Hippocampal formation (tissue), 2 donors: ENCODE results near the gene SH3BP5.
A peak's percentile ranks its signal among the peaks of the same experiment; 100 is the strongest.

Experiments used
- DNase-seq, 2 donors: peaks; one replicate each; lab custom pipeline; 2025; lab: John Stamatoyannopoulos, UW

SH3BP5 gene

GRCh38 chr3:15298504-15298903 is 33.9 kb downstream of the SH3BP5 start:
- no peak for DNase-seq

- no peak for DNase-seq
These were observed 34.6 kb downstream of the SH3BP5 start for GRCh38 chr3:15297608-15298350.

DNA sequence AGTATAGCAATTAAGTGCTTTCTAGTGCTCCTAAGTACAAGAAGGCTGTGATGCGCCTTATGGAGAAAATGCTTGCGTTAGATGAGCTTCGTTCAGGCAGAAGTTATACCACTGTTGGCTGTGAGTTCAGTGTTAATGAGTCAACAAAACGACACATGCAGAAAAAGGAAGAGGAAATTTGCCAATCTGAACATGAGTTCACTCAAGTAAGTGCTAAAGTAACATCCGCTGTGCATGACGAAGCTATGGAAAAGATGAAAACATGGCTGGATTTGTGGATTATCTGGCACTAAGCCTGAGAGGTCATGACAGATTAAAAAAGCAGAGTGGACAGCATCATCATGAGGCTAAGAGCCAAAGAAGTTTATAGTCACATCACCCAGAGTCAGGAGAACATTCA is 36.9 kb downstream of the SH3BP5 start:
- DNase-seq, result no peak

DNA sequence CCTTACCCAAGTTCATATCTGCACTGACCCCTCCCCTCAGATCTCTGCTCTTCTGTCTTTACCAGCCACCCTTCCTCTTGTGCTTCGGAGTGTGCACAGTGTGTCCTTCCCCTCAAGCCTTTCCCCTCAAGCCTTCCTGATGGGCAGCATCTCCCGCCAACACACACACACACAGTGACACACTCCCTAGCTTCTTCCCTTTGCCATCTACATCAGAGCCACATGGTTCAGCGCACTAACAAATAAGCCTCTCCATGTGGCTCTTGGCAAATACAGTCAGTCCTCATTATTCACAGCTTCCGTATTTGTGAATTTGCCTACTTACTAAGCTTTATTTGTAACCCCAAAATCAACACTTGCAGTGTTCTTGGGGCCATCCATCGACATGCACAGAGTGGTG is 37.5 kb downstream of the SH3BP5 start:
- no peak for DNase-seq

- no peak for DNase-seq
These were observed 39.4 kb downstream of the SH3BP5 start for GRCh38 chr3:15292765-15293522.

- DNase-seq, result no peak
These were observed 40.5 kb downstream of the SH3BP5 start for GRCh38 chr3:15291589-15292541.

DNA sequence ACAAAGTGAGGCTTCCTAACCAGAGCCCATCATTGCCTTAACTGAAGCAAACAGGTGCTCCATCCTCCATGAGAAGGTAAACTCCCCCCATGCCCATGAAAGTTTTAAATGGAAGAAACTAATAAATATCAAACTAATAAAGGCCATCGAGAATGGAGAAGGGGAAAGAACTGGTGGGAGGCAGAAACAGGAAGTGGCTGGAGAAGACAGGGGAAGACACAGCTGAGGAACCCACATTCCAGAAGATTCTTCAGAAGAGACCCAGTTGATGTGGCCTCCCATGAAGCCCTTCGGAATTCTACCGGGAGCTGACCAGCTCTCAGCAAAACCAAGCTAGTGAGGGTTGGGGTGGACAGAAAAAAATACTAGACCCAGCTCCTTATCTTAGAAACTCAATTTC is 41.6 kb downstream of the SH3BP5 start:
- DNase-seq, result no peak

DNA sequence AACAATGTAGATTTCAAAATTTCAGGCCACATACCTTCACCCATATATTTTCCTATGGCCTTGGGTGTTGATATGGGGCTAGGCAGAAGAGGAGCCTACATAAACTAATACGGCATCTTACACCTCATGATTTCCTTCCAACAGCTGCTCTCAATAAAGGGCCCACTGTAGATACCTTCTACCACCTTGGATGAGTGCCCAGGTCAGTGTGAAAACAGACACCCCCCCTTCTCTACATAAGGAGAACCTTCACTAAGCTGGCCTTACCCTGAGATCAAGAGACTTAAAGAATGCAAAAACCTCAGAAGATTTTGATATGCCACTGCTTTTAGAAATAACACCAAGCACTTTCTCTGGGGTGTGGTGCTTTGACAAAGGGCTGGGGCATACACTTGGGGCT is 42.7 kb downstream of the SH3BP5 start:
- DNase-seq, result no peak

- no peak for DNase-seq
These were observed 43.9 kb downstream of the SH3BP5 start for GRCh38 chr3:15288331-15289035.

DNA sequence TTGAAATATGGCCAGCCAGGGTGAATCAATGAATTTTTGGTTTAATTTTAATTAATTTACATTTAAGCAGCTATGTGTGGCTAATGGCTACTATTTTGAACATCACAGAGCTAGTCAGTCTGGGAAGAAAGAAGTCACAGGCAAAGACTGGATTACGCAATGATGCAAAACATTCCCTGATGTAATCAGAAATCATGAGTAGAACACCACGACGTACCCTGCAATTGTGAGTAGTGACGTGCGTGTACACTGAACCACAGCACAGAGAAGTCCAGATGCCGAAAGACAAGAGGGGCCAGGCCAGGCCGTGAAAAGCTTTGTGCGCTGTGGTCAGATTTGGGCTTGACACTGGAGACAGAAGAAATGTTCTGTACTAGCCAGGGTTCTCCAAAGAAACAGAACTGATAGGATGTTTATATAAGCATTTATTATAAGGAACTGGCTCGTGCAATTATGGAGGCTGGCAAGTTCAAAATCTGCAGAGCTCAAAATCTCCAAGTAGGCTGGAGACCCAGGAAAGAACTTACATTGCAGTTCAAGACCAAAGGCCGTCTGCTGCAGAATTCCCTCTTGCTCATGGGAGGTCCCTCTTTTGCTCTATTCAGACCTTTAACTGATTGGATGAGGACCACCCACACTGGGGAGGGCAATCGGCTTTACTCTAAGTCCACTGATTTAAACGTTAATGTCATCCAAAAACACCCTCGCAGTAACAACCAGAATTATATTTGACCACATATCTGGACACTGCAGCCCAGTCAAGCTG is 44.6 kb downstream of the SH3BP5 start:
- DNase-seq, result no peak

GRCh38 chr3:15286022-15286421 is 46.4 kb downstream of the SH3BP5 start:
- DNase-seq, result no peak

DNA sequence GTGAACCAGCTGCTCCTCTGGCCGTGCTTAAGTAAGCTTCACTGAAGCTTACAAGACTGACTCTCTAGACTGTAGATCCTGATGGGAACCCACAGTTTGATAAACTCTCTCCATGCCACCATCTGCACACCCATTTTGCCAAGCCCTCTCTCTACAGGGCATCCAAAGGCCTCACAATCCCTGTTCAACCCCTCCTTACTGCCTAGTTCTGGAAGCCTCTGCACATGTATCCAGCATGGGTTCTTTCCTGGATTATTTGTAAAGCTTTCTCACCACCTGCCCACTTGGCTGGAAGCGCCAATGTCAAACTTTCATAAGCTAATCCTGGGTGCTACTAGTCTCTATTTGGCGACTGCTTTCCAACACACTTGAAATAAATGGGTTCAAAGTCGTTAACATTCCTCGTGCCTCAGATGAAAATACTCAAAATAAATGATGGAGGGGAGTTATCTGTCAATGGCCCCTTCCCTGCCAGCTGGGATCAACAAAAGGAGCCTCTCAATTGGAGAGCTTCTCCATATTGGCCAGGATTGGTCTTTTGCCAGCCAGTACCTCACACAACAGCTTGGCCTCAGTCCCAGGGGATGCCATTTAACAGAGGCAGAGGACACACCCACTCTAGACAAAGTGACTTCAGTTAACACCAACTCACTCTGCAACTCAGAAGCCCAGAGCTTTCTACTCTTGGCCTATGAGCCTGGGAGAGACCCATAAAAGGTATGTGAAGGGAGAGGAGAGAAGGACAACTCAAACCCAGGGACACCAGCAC is 48.1 kb downstream of the SH3BP5 start:
- peak in 1 of 2 donors; percentile 43 for DNase-seq

DNA sequence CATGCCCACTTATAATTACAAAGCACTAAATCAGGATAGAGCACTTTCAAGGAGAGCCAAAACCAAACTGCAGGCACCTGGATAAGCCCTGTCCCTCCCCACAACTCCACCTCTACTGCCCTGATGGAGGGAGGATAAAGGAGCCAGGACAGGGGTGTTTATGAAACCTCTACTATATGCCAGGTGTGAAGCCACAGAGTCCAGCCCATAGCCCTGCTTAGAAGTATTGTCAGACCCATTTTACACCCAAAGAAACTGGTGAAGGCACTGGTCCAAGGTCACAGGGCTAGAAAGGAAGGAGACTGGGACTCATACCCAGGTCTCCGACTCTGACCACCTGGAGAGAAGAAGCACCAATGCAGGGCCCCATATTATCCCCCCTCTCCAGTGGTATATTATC is 48.7 kb downstream of the SH3BP5 start:
- no peak for DNase-seq

DNA sequence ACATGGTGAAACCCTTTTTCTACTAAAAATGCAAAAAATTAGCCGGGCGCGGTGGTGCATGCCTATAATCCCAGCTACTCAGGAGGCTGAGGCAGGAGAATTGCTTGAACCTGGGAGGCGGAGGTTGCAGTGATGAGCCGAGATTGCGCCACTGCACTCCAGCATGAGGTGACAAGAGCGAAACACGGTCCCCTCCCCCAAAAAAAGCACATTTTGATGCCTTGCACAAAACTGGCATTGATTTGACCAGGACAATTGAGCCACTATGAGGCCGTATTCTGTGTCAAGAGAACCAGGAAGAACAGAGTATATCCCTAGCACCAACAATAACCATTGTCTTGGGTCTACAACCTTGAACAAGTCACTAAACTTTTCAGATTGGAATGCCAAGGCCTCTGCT is 50.6 kb downstream of the SH3BP5 start:
- peak; percentile 28 to 49 for DNase-seq

DNA sequence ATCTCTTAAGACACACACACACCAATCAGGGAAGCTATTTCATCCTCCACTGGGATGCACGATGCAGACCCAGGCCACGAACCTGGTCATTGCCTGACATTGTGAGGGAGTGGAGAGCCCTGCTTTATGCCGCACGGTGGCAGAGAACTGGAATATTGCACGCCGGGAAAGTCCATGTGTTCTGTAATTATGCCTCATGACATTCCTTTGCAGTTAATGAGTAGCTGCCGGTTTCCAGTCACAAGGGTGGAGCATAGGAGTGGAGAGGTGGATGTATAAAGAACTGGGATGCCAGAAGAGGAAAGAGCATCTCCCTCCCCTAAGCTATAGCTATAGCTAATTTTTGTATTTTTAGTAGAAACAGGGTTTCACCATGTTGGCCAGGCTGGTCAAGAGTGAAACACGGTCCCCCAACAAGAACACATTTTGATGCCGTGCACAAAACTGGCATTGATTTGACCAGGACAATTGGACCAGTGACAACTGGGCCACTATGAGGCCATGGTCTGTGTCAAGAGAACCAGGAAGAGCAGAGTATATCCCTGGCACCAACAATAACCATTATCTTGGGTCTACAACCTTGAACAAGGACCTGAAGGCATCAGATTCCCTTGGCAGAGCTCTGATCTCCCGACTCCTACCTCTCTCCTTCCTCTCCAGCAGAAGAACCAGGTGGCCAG is 51.4 kb downstream of the SH3BP5 start:
- DNase-seq, result peak in 1 of 2 donors; percentile 21

DNA sequence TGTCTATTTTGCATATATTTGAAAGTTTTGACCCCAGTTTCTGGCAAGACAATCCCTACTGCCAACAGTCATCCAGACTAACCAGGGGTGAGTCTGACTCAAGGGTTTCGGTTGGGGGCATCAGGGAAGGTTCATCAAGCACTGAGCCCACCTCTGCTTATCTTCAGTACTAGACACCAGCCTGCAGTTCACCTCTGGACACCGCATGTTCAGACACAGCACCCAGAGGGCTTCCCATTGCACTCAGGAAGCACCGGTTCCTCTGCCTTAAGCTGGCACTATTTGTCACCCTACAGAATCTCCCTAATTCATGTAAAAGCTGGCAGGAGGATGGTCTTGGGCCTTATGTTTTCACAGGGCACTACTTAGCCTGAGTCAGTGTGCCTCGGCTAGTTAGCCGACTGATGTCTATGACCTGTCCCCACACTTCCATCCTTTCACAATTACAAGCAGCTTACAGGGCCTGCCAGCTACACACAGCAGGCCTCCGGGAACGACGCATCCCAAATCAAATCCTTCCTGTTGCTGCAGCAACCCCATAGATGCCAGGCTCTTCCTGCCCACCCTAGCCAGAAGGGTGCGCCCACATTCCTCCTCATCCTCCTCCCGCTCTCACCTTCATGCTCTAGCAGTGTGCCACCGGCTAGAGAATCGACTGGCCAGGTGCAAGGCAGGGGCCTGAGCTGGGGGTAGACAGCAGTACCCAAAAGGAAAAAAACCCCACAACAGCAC is 52.5 kb downstream of the SH3BP5 start:
- DNase-seq, result no peak

DNA sequence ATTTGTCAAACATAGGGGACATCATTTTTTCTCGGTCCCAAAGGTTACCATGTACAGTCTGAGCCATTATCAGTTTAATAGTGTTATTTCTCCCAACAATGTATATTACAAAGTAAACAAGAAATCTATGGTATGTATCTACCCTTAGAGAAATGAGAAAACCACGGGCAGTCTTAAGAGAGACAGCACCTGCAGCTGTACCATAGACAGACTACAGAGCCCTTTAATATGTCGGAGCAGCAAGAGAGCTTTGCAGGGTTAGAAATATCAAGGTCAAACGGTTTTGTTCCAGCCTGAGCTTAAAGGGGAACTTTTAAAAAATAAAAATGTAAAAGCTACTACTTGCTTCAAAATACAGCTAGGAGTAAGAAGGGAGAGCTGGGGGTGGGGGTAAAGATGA is 53.2 kb downstream of the SH3BP5 start:
- no peak for DNase-seq

GRCh38 chr3:15277861-15278500 is 54.4 kb downstream of the SH3BP5 start:
- no peak for DNase-seq
